GM12878 (cell line): Measurements from ENCODE around the gene TNNT2. TPM values are rescaled to one million over a fixed set of nuclear protein-coding genes. Genes with fewer than 3 reads are reported as not detected.

Experiments used
- ATAC-seq: fragments of 200-7000 bp; cut with Tn5 transposase; 3 replicates; pipeline ENCODE4 v1.9.1; 2020; ENCODE audit warnings: mild to moderate bottlenecking, moderate library complexity
- BruUV-seq: library from RNA; stranded (reverse); fragments of 400-500 nt; replicated peaks from 2 replicates; lab custom pipeline; 2021; lab: Mats Ljungman, UMichigan
- CTCF ChIA-PET: fragments of 300-600 bp; sonication (Branson Sonifier 250); formaldehyde crosslinking; extraction: SDS; loops from one replicate; lab custom pipeline; 2021; ENCODE audit warnings: inconsistent platforms; lab: Yijun Ruan, JAX
- POLR2A ChIA-PET: fragments of 350-600 bp; formaldehyde crosslinking; extraction: SDS; loops from one replicate; lab custom pipeline; 2021; ENCODE audit warnings: inconsistent platforms; lab: Charles Lee
- RAD21 ChIA-PET: fragments of 300-600 bp; sonication (Branson Sonifier 250); formaldehyde crosslinking; loops from one replicate; lab custom pipeline; 2023; ENCODE audit warnings: antibody characterized with exemption; ENCODE audit not compliant: unreplicated experiment; lab: Charles Lee
- SMC1A ChIA-PET: fragments of 300-600 bp; sonication (Branson Sonifier 250); formaldehyde crosslinking; loops from one replicate; lab custom pipeline; 2023; ENCODE audit not compliant: unreplicated experiment, uncharacterized antibody; lab: Charles Lee
- DNase-seq: peaks from one replicate; pipeline ENCODE4 v3.0.0-alpha.2; 2011; ENCODE audit warnings: low read depth, low spot score
- FAIRE-seq: peaks from 3 replicates; lab custom pipeline; 2011; peaks lifted over from hg19 to GRCh38; lab: Jason Lieb, UNC
- H2AFZ ChIP-seq: 2 replicates; pipeline ENCODE4 v1.6.0; 2011; ENCODE audit warnings: low read depth, low read length, control low read depth; ENCODE audit not compliant: control insufficient read depth
- H3K27ac ChIP-seq: 2 replicates; pipeline ENCODE4 v1.5.1; 2011; ENCODE audit warnings: control low read depth; ENCODE audit not compliant: control insufficient read depth, insufficient read depth
- H3K27me3 ChIP-seq, 2 experiments: replicated peaks in 1 of 2; 2 replicates each; pipeline versions ENCODE4 v1.6.0 to v1.6.1; 2011; ENCODE audit warnings: low read length in 1 of 2; ENCODE audit not compliant: control insufficient read depth in 2 of 2, insufficient read depth in 2 of 2
- H3K36me3 ChIP-seq, 2 experiments: 2 replicates each; pipeline ENCODE4 v1.5.1; 2011; ENCODE audit warnings: low read length in 1 of 2; ENCODE audit not compliant: control insufficient read depth in 2 of 2, insufficient read depth in 2 of 2
- H3K4me1 ChIP-seq: 2 replicates; pipeline ENCODE4 v1.6.1; 2011; ENCODE audit warnings: mild to moderate bottlenecking, low read length, moderate library complexity, mixed read lengths; ENCODE audit not compliant: control insufficient read depth, insufficient read depth
- H3K4me2 ChIP-seq: 2 replicates; pipeline ENCODE4 v1.6.0; 2011; ENCODE audit warnings: control low read depth; ENCODE audit not compliant: control insufficient read depth, insufficient read depth
- H3K4me3 ChIP-seq: fragments of 200-600 bp; sonication (generic); 2 replicates; pipeline ENCODE4 v1.5.1; 2016
- H3K79me2 ChIP-seq: 2 replicates; pipeline ENCODE4 v1.6.0; 2011; ENCODE audit warnings: low read length; ENCODE audit not compliant: control insufficient read depth, insufficient read depth
- H3K9ac ChIP-seq: 2 replicates; pipeline ENCODE4 v1.8.0; 2011; ENCODE audit warnings: low read length, control low read depth, mixed read lengths; ENCODE audit not compliant: control insufficient read depth, insufficient read depth
- H3K9me3 ChIP-seq: replicated peaks from 3 replicates; pipeline ENCODE4 v1.5.1; 2011; ENCODE audit warnings: mild to moderate bottlenecking, low read length; ENCODE audit not compliant: control insufficient read depth, insufficient read depth
- H4K20me1 ChIP-seq: 2 replicates; pipeline ENCODE4 v1.6.0; 2011; ENCODE audit not compliant: control insufficient read depth, insufficient read depth
- BCLAF1 ChIP-seq: fragments of 450-650 bp; IDR thresholded peaks from 2 replicates; pipeline ENCODE4 v1.6.1; 2017; ENCODE audit warnings: antibody characterized with exemption, mild to moderate bottlenecking, moderate library complexity
- CBX5 ChIP-seq: sonication (generic); IDR thresholded peaks from 2 replicates; pipeline ENCODE4 v1.6.1; 2016; ENCODE audit warnings: low read depth, moderate library complexity, mild to moderate bottlenecking, inconsistent platforms
- CUX1 ChIP-seq: IDR thresholded peaks from 2 replicates; pipeline ENCODE4 v1.6.1; 2012; ENCODE audit warnings: improper control_type of control experiment, low read depth, low read length; ENCODE audit not compliant: insufficient replicate concordance
- E4F1 ChIP-seq: fragments of 450-650 bp; IDR thresholded peaks from 2 replicates; pipeline ENCODE4 v1.6.1; 2018; ENCODE audit warnings: borderline replicate concordance, mild to moderate bottlenecking; ENCODE audit not compliant: partially characterized antibody
- NFYA ChIP-seq: IDR thresholded peaks from 2 replicates; pipeline ENCODE4 v1.6.1; 2011; ENCODE audit warnings: low read depth, mild to moderate bottlenecking, low read length, improper control_type of control experiment, borderline replicate concordance
- SRF ChIP-seq, 2 experiments: IDR thresholded peaks; 2 replicates each; pipeline ENCODE4 v1.6.1; 2011; ENCODE audit warnings: low read depth in 2 of 2, low read length in 2 of 2, mild to moderate bottlenecking in 1 of 2, moderate library complexity in 1 of 2
- ZBED1 ChIP-seq: IDR thresholded peaks from 2 replicates; pipeline ENCODE4 v1.6.1; 2016; ENCODE audit warnings: borderline replicate concordance
- ZBTB4 ChIP-seq: fragments of 450-650 bp; formaldehyde crosslinking; IDR thresholded peaks from 2 replicates; pipeline ENCODE4 v1.4.0; 2022; ENCODE audit warnings: mild to moderate bottlenecking, moderate library complexity
- ZNF217 ChIP-seq: fragments of 450-650 bp; IDR thresholded peaks from 2 replicates; pipeline ENCODE4 v1.6.1; 2017; ENCODE audit warnings: antibody characterized with exemption, mild to moderate bottlenecking
- ZNF274 ChIP-seq: IDR thresholded peaks from one replicate; pipeline ENCODE4 v1.8.0; 2011; ENCODE audit not compliant: insufficient read length, insufficient read depth
- WGBS: methylation state at CpG from one replicate; pipeline ENCODE4 v1.1.6; 2016; ENCODE audit warnings: low lambda C conversion rate; ENCODE audit not compliant: insufficient replicate concordance, insufficient coverage; ENCODE audit errors: missing lambda C conversion rate; 5-methylcytosine and 5-hydroxymethylcytosine counted together
- in situ Hi-C: fragments of 300-500 bp; cut with MboI; formaldehyde crosslinking; loops from 9 replicates; pipeline ENCODE4 v1.14.3; 2018; ENCODE audit warnings: mixed read lengths
- intact Hi-C: fragments of 100-400 bp; cut with micrococcal nuclease; formaldehyde crosslinking; loops from one replicate; pipeline ENCODE4 v1.14.2; 2022; ENCODE audit not compliant: unreplicated experiment
- polyA plus RNA-seq, 11 experiments: library from polyadenylated mRNA; depleted of rRNA in 4 of 11; unstranded in 6 of 11; stranded (reverse) in 5 of 11; fragments of >200 nt; fragmentation: Nextera tagmentation in 4 of 11; fragmentation: Illumina TruSeq in 1 of 11; extraction: Ambion mirVana in 4 of 11; extraction: Trizol in 1 of 11; gene quantifications; 1 replicate in 1 of 11; 2 replicates in 10 of 11; pipeline versions ENCODE4 v1.2.1 to v1.2.3, GENCODE V29; 2011 to 2016; ENCODE audit warnings: inconsistent platforms in 2 of 11, missing spikeins in 2 of 11, low read depth in 1 of 11
- total RNA-seq, 4 experiments: library from RNA; depleted of rRNA in 3 of 4; stranded (reverse); fragments of >200 nt in 3 of 4; fragmentation: Illumina TruSeq in 1 of 4; extraction: Trizol in 1 of 4; gene quantifications; 2 replicates each; pipeline versions ENCODE4 v1.2.1 to v1.2.3, GENCODE V29; 2013 to 2021

The TNNT2 gene
- total and polyA plus RNA-seq, 10 of the 15 experiments (the other 5 are each of a cell fraction or from before 2014, with no cell fraction given): 2.2 TPM; not detected in 9

GRCh38 chr1:201317551-201317950 is 59.9 kb downstream of the TNNT2 start:
- no peak overlapping the region for H3K4me2 ChIP-seq
- CTCF ChIA-PET: interaction anchor here (0.7 kb wide), 1 partner anchor 67 kb away, joined by 3 read pairs; no protein-coding TSS in a partner anchor
- FAIRE-seq (no peak), ATAC-seq (no peak), DNase-seq (no peak)
- H3K27me3 ChIP-seq: peaks cover 4 to 13% of the 10 kb centered on the region in 2 experiments
- H3K36me3 ChIP-seq: no peaks in the 10 kb centered on the region
- SMC1A ChIA-PET: no interaction called here
- RAD21 ChIA-PET: no interaction called here
- intact Hi-C loops: no loop called here
- no peaks in the 10 kb centered on the region for H4K20me1 ChIP-seq
- no TSS peak for BruUV-seq
- WGBS: 47% methylated on average over 13 of the region's 13 CpGs
- H3K4me3 ChIP-seq: no peak overlapping the region
- H3K9me3 ChIP-seq: no peaks in the 10 kb centered on the region
- H3K4me1 ChIP-seq: no peaks in the 10 kb centered on the region
- POLR2A ChIA-PET: no interaction called here
- H2AFZ ChIP-seq: no peak overlapping the region
- H3K27ac ChIP-seq: no peak overlapping the region
- in situ Hi-C loops: no loop called here
- no peak overlapping the region for H3K9ac ChIP-seq
- no peaks in the 10 kb centered on the region for H3K79me2 ChIP-seq
- no peak for TF ChIP-seq NFYA
- TF ChIP-seq BCLAF1: no peak
- no peak for TF ChIP-seq E4F1
- TF ChIP-seq ZBTB4 (CRISPR knock-in tag): no peak
- TF ChIP-seq ZNF274: no peak
- no peak for TF ChIP-seq ZBED1
- TF ChIP-seq CUX1: no peak
- no peak for TF ChIP-seq SRF (IDR thresholded peaks at IDR 0.05; ENCODE audit: low read depth in 2 of 2, low read length in 2 of 2)
- TF ChIP-seq ZNF217: no peak
- no peak for TF ChIP-seq CBX5
